HG02678 (cell line): ENCODE measurements around the gene DNM2.
A peak's percentile ranks its signal among the peaks of the same experiment; 100 is the strongest.
"Not testable (repeated sequence)": the region's sequence is repeated elsewhere in the genome, so short reads cannot be mapped to it uniquely, and the experiment has no call there.

Source experiments
- ATAC-seq: cut with Tn5 transposase; IDR thresholded peaks from one replicate; pipeline ENCODE4 v1.9.1; 2021; ENCODE audit warnings: mild to moderate bottlenecking, moderate library complexity; ENCODE audit not compliant: unreplicated experiment

Gene DNM2

DNA sequence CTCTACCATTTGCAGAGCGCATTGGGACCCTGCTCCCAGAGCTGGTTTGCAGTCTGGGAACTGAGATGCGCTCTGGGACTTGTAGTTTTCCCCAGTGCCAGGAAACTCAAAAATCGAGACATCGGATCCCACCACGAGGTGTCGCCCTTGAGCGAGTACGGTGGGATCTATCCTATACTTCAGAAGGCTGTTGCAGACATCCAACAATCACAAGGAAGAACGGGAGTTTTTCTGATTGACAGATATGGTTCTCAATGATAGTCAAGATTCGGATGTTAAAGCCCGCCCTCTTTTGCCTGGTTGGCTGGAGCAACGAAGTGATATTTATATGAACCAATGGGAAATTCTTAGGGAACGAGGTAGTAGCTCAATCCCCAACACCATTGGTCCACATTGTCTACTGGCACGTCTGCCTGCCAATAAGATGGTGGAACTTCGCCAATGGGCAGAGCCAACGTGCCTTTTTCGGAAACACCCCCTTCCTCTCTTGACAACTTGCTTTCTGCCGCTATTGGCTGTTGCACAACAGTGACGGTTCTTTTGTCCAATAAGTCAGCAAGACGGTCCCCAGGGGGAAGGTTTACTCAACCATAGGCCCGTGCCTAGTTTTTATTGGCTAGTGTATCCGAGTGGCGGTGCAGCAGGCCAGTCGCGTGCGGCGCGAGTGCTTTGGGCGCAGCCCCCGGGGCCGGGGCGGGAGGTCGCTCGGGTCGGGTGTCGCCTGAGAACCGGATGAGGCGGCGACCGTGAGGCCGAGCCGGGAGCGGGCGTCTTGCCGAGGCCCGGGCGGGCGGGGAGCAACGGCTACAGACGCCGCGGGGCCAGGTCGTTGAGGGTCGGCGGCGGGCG lies at the start of gene DNM2:
DNM2 (plus strand) TSS at position 724 of the 849 bp plus-strand sequence. CDS start 164 bp downstream, outside the sequence.
- ATAC-seq: peak; percentile 81

DNA sequence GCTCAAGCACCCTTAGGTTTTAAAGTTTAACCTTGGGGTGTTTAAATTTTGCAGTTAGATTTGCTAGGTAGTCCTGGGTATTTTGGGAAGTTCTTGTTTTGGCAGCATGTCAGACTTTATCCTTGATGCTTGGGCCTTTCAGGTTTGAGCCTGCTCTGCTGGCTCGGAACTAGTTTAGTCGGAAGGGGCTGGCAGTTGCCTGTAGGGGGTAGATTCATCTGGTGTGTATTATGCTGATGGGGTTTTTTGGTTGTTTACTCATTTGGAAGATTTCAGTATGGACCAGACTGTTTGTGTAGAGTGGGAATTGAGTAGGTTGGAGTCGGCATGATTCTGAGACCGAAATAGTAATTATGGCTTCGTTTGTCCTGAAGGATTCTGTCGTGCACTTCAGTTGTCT lies 48.6 kb upstream of the DNM2 start:
- ATAC-seq: no peak

DNA sequence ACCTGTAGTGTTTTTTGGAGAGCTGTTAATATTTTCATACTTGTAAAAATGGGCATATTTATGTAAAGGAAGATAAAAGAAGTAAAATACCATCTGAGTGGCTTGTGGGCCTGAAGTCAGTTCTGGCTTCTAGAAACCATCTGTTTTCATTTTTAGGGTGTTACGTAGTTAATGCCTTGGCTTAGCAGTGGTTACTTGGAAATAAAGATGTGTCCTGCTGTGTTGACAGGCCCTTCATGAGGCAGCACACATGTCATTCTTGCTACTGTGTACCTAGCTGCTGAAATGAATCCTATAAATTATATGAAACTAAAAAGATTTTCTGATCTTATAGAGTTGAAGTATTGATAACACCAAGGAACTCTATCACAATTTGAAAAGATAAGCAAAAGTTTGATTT lies 47.7 kb upstream of the DNM2 start:
- ATAC-seq: no peak

DNA sequence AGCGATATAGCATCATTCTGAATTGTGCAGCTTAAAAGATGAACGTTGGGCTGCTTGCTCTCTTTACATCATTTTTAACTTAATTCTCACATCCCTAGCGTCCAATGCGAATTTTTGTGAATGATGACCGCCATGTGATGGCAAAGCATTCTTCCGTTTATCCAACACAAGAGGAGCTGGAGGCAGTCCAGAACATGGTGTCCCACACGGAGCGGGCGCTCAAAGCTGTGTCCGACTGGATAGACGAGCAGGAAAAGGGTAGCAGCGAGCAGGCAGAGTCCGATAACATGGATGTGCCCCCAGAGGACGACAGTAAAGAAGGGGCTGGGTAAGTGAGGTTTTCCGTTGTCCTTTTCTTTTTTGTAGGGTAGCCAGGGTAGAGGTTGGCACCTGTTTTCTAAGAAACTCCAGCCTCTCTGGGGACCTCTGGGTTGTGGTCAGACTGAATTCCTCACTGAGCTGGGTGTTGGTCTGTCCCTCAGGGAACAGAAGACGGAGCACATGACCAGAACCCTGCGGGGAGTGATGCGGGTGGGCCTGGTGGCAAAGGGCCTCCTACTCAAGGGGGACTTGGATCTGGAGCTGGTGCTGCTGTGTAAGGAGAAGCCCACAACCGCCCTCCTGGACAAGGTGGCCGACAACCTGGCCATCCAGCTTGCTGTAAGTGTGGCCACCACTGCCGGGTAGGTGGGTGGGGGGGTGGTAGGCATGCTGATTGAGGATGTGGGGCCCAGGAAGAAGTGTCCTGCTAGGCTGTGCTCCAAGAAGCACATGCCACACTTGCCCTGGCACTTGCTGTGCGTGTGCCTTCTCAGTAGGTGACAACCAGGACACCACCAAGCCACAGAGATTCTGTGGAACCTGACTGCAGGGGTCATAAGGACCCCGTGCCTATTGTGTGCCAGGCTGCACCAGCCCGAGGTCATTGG lies 46.7 kb upstream of the DNM2 start:
- no peak for ATAC-seq

DNA sequence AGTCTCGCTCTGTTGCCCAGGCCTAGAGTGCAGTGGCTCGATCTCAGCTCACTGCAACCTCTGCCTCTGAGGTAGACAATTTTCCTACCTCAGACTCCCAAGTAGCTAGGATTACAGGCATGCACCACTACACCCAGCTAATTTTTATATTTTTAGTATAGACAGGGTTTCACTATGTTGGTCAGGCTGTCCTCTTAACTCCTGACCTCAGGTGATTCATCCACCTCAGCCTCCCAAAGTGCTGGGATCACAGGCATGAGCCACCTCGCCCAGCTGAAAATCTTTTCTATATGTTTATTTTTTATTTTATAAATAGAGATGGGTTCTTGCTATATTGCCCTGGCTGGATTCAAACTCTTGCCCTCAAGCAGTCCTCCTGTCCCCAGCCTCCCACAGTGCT lies 46.0 kb upstream of the DNM2 start:
- not testable (repeated sequence) for ATAC-seq

DNA sequence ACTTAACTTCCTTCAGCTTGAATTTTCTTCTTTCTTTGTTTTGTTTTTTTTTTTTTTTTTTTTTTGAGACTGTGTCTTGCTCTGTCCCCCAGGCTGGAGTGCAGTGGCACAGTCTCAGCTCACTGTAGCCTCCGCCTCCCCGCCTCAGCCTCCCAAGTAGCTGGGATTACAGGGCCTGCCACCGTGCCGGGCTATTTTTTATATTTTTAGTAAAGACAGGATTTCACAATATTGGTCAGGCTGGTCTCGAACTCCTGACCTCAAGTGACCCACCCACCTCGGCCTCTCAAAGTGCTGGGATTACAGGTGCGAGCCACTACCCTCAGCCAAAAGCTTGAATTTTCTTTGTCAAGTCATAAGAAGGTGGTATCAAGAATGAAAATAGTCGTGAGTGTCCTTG lies 42.7 kb upstream of the DNM2 start:
- ATAC-seq: not testable (repeated sequence)

DNA sequence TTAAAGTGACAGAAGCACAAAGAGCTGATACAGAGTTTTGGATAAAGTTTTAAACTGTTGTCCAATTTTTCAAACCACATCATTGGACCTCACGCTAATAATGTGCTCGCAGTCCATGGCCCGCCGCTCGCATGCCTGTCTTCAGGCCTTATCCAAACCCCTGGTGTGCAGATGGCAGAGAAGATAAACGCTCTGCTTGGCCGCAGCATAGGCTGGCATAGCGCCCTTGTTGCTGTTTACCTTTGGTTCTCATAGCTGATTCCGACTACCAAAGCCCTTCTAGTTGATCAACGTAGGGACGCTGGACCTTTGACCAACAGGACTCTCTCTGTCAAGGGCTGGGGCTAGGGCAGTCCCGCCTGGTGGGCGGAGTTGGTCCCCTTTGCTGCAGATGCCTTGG lies 40.1 kb upstream of the DNM2 start:
- no peak for ATAC-seq

DNA sequence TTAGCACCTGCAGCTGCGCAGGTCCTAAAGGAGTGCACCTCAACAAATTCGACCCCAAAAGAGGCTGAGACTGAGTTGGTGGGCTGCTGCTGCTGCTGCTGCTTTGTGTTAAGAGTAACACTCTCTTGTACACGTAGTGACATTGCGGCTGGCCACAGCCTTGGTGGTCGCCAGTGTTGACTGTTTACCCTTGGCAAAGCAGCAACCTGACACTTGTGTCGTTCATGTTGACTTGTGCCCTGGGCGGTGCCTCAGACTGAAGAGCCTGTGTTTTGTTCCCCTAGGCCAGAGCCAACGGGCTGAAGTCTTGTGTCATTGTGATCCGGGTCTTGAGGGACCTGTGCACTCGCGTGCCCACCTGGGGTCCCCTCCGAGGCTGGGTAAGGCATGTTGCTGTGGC lies 39.1 kb upstream of the DNM2 start:
- no peak for ATAC-seq

DNA sequence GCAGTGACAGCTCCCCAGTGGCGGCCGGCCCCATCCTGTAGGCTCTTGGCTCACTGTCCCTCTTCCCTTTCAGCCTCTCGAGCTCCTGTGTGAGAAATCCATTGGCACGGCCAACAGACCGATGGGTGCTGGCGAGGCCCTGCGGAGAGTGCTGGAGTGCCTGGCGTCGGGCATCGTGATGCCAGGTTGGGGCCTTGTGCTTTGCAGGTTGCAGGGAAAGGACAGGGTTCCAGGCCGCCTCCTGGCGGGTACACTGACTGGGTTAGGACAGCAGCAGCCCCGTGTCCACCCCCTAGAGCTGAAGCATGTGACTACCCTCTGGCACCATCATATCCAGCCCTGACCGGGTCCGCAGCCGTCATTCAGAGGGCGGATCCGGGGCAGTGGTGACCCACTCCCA lies 38.1 kb upstream of the DNM2 start:
- ATAC-seq: no peak

DNA sequence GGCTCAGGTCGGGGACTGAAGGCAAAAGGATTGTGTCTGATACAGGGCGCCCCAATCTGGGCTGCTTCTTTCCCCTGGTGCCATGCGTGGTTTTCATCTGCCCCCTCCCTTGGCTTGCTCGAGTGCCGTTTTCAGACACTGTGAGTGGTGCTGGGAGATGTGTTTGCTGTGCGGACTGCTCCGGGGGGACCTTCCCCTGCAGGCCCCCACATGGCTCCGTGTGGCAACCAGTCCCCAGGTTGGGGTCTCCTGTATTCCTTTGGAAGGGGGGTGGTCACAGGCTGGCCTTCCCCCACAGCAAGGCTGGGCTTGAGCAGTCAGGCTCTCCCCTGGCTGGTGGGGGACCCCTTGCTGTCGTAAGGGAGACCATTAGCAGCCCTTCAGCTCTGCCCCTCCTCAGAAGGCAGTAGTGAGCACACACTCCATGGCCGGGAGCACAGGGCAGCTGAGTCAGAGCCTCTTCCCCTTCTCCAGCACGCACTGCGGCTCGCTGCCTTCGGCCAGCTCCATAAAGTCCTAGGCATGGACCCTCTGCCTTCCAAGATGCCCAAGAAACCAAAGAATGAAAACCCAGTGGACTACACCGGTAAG lies 37.2 kb upstream of the DNM2 start:
- ATAC-seq: no peak

DNA sequence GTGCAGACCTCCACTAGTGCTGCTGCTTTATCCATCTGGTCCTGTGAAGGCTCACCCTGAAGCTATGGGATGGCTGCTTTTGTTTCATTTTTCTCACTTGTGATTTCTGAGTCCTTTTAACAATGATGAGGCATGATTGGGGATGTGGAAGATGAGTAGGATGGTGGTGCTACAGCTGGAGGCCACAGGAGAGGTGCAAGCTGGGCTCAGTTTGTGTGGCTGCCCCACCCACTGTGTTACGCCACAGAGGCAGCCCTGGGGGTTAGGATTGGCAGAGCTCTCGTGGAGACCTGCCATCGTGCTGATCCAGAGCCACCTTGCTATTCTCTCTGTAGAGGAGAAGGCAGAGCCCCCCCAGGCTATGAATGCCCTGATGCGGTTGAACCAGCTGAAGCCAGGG lies 36.2 kb upstream of the DNM2 start:
- no peak for ATAC-seq

DNA sequence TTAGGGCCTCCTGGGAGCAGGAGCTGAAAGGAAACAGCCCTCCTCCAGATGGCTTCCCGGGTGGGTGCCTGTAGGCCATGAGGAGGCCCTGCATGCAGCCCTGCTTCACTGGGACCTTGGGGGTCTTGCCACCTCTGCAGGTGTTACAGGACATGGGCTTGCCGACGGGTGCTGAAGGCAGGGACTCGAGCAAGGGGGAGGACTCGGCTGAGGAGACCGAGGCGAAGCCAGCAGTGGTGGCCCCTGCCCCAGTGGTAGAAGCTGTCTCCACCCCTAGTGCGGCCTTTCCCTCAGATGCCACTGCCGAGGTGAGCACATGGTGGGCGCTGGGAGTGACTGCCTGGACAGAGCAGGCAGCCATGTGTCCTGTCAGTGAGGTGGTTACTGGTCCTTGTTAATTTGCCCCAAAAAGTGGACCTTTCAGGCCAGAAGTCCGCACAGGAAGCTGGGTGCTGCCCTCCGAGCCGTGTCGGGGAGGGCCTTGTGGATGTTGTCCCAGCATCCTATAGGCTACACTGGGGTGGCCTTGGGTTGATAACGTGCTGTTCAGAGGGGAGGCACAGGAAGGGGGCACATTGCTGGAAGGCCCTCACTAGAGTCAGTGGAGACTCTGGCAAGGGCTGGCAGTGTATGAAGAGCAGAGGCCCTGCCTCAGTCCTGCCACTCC lies 35.3 kb upstream of the DNM2 start:
- no peak for ATAC-seq

DNA sequence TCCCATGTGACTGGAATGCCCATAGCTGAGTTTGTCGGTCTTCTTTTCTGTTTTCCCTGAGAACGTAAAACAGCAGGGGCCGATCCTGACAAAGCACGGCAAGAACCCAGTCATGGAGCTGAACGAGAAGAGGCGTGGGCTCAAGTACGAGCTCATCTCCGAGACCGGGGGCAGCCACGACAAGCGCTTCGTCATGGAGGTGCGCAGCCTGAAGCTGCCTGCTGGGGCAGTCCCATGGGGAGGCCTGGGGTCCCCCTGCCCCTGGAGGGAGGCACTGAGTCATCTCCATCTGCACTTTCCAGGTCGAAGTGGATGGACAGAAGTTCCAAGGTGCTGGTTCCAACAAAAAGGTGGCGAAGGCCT lies 34.8 kb upstream of the DNM2 start:
- ATAC-seq: no peak

DNA sequence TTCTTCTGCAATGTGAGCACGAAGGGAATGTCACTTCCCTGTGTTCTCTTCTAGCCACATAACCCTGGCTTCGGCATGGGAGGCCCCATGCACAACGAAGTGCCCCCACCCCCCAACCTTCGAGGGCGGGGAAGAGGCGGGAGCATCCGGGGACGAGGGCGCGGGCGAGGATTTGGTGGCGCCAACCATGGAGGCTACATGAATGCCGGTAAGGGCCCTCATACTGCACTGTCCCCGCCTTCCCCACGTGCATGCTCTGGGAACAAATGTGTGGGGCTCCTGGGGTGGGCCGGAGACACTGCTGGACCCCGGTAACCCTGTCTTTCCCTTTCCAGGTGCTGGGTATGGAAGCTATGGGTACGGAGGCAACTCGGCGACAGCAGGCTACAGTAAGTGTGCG lies 34.3 kb upstream of the DNM2 start:
- ATAC-seq: no peak

DNA sequence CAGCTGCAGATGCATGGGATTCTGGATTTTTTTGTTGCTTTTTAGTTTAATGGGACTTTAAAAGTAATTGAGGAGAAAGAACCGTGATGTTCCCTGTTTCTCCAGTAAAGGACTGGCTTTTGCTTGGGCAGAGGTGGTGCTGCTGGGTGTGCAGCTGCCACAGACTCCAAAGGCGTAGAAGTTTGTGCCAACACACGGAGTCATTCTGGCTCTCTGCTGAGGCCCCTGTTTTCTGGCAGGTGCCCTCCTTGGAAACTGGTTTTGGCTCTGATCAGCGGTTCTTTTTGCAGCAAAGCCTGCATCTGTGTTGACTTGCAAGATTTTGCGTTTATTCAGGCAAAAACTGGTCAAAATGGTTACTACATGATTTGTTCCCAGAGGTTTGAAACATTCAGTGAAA lies 32.7 kb upstream of the DNM2 start:
- no peak for ATAC-seq

DNA sequence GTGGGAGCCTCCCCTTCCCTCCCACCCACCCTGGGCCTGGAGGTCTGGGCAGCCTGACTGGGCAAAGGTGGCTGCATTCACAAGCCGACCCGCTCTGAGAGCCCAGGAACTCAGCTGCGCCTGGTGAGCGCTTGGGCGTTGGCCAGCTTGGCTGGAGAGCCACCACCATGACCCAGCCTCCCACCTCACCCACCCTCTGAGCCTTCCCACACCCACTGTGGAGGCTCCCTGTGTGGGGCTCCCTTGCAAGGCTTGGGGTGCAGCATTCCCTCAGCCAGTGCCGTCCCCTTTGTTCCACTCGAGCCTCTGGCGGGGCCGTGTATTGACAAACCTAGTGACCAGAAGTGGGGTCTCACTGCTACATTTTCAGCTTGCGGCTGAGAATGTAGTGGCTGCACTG lies 31.7 kb upstream of the DNM2 start:
- no peak for ATAC-seq

DNA sequence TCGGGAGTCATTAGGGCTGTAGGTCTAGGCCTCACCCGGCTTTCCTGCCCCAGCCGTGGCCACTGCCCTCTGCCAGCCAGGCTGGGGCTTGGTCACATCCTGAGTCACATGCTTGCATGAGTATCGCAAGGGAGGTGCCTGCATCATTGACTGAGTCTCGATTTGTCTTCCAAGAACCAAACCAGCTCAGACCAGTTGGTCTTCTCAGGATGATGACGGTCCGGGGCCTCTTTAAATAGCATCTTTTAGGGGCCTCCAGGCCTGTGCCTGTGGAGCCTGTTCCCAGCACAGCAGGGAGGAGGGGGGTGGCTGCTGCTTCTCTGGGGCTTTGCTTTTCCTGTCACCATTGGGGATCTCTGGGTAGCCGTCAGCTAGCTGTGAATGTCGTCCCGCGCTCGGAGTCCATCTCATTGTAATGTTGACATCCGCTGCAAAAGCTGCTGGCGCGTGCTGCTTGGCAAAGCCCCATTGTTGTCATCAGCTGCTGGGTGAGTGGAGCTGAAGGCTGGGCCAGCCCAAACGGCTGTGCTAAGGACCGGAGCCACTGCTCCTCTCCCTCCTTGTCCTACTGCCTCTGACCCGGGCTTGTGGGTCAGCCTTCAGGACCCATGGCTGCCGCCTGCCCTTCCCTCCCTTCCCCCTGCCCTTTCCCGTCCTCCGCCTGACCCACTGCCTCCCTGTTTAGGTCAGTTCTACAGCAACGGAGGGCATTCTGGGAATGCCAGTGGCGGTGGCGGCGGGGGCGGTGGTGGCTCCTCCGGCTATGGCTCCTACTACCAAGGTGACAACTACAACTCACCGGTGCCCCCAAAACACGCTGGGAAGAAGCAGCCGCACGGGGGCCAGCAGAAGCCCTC lies 31.0 kb upstream of the DNM2 start:
- ATAC-seq: no peak

DNA sequence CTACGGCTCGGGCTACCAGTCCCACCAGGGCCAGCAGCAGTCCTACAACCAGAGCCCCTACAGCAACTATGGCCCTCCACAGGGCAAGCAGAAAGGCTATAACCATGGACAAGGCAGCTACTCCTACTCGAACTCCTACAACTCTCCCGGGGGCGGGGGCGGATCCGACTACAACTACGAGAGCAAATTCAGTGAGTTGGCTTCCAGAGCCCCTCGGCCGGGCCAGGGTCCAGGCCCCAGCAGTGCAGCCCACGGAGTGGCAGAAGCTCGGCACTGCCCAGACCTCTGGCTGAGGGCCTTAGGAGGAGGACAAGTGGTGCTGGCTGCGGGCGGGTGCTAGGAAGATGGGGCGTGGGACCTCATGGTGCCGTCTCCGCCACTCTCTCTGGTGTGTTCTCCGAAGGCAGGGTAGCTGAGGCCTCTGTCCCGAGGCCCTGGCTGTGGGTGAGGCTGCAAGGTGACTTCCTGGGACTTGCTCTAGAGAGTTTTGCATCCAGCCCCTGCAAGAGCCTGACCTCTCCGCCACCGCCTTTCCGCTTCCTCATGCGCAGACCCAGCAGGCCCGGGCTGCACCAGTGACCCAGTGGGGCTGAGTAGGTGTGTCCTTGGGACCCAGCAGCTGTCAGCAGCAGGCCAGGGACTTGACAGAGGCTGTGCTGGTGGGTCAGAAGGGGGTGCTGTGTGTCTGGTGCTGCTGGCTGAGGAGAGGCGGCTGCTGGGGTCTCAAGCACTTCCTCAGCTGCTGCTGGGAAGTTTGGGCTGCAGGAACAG lies 30.2 kb upstream of the DNM2 start:
- ATAC-seq: no peak

DNA sequence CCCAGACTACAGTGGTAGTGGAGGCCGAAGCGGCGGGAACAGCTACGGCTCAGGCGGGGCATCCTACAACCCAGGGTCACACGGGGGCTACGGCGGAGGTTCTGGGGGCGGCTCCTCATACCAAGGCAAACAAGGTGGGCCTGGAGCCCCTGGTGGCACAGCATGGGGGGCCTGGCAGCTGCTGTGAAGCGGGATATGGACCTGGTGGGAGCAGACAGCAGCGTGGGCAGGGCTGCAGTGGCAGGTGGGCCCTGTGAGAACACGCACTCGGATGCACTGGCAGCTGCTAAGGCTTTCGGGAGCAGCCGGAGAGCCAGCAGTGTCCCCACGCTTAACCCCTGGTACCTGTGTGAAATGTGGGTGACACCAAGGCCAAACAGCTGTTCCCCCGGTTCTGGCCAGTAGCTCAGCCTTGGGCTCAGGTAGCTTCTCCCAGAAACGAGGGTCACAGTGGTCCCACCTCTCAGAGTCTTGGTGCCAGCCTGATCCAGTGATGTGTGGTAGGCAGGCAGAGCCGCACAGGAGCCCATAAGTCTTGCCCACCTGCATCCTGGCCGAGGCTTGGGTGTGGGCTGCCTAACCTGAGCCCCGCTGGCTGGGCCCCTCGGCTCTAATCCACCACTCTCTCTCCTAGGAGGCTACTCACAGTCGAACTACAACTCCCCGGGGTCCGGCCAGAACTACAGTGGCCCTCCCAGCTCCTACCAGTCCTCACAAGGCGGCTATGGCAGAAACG lies 29.2 kb upstream of the DNM2 start:
- ATAC-seq: no peak
